Iris pigment epithelial cell (primary cell): ENCODE results near the gene PHF13.
"Not testable (repeated sequence)": the region's sequence is repeated elsewhere in the genome, so short reads cannot be mapped to it uniquely, and the experiment has no call there.

ENCODE experiments used
- DNase-seq: peaks from one replicate; pipeline ENCODE4 v3.0.0-alpha.2; 2011; ENCODE audit warnings: low read depth

PHF13 gene

GRCh38 chr1:6631058-6631457, 17.5 kb downstream of the PHF13 start:
- no peak for DNase-seq

- DNase-seq = no peak
These were observed 19.3 kb downstream of the PHF13 start for GRCh38 chr1:6632588-6633514.

GRCh38 chr1:6634371-6635052, 21.0 kb downstream of the PHF13 start:
- DNase-seq = peak; percentile 39

- DNase-seq = no peak
These were observed 21.8 kb downstream of the PHF13 start for GRCh38 chr1:6635161-6635909.

- no peak for DNase-seq
These were observed 22.6 kb downstream of the PHF13 start for GRCh38 chr1:6635910-6636760.

- not testable (repeated sequence) for DNase-seq
These were observed 23.2 kb downstream of the PHF13 start for GRCh38 chr1:6636778-6637177.

- no peak for DNase-seq
These were observed 24.2 kb downstream of the PHF13 start for GRCh38 chr1:6637770-6638169.

GRCh38 chr1:6638226-6638625, 24.7 kb downstream of the PHF13 start:
- peak; percentile 31 for DNase-seq

- not testable (repeated sequence) for DNase-seq
These were observed 27.3 kb downstream of the PHF13 start for GRCh38 chr1:6640867-6641266.

- no peak for DNase-seq
These were observed 31.5 kb downstream of the PHF13 start for GRCh38 chr1:6645018-6645417.

- peak; percentile 56 for DNase-seq
These were observed 33.1 kb downstream of the PHF13 start for GRCh38 chr1:6646499-6647148.

- DNase-seq = no peak
These were observed 35.0 kb downstream of the PHF13 start for GRCh38 chr1:6648556-6648955.

GRCh38 chr1:6651909-6652308, 38.4 kb downstream of the PHF13 start:
- DNase-seq = no peak

GRCh38 chr1:6652986-6653385, 39.5 kb downstream of the PHF13 start:
- DNase-seq = no peak

- no peak for DNase-seq
These were observed 40.1 kb downstream of the PHF13 start for GRCh38 chr1:6653436-6654290.

GRCh38 chr1:6657138-6657537, 43.6 kb downstream of the PHF13 start:
- DNase-seq = no peak

GRCh38 chr1:6658359-6659060, 45.0 kb downstream of the PHF13 start:
- DNase-seq = no peak

- no peak for DNase-seq
These were observed 47.0 kb downstream of the PHF13 start for GRCh38 chr1:6660415-6661049.

GRCh38 chr1:6662468-6662867, 48.9 kb downstream of the PHF13 start:
- DNase-seq = not testable (repeated sequence)
